HG03354 (cell line): ENCODE results near the gene PAM16.
A peak's percentile ranks its signal among the peaks of the same experiment; 100 is the strongest.

Experiments
- ATAC-seq: cut with Tn5 transposase; IDR thresholded peaks from one replicate; pipeline ENCODE4 v1.9.1; 2021; ENCODE audit warnings: mild to moderate bottlenecking; ENCODE audit not compliant: unreplicated experiment, poor library complexity, severe bottlenecking

The PAM16 gene

GRCh38 chr16:4372578-4373355 is 21.6 kb upstream of the PAM16 start:
- no peak for ATAC-seq

DNA sequence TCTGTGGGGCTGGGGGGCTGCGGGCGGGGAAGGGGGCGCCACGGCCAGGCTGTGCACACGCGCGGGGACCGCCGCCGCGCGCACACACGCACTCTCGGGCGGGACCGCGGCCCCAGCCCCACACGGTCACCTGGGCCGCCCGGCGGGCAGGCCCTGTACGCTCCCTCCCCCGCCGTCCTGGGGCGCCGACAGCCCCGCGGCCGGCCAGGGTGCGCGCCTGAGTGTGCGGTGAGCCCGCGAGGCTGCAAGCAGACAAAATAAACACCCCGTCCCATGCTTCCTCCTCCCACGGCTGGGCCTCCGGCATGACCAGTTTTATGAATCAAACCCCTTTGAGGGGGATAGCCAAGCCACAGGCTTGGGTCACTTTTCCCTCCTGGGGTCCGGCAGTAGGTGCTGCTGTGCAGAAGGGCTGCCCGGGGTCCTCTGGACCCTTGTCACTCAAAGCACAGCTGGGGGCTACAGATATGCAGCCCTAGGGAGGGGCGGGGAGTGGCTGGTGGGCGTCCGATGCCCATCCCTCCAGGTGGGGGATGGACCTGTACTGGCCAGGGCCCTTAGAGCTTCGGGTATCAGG is 21.0 kb upstream of the PAM16 start:
- peak; percentile 45 for ATAC-seq

- peak; percentile 70 for ATAC-seq
Observed at GRCh38 chr16:4371357-4372000, 20.4 kb upstream of the PAM16 start, which contains the start of gene VASN. TSS of gene VASN (plus strand) at chr16:4371848. CDS start at chr16:4380878, 9,030 bp downstream.

DNA sequence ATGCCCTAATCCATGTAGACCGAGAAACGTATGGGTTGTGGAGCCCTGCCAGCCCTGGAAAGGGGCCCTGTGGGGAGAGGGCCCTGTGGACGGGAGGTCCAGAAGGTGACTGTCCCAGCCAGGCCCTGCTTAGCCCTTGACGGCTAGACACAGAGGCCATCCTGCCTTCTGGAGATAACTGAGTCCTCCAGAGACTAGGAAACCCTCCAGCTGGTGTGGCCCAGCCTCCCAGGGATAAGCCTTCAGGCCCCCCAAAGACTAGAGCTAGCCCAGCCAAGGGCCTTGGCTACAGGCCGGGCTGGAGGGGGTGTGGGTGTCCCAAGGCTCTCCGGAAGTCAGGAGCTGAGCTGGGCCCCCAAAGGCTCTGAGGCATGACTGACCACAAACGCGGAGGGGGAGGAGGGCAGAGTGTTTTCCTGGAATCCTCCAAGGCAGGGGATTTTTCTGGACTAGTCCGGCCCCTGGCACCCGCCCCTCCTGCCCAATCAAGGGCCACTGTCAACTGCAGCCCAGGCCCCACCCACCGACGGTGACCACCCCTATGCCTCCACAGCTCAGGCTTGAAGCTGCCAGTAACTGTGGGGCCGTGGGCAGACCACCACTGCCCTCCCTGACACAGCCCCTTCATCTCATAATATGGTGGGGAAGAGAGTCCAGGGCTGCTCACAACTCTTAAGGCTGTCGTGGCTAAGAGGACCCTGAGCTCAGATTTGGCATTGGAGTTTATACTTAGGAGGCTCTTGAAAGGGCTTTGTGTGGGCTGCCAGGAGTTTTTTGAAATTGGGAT is 19.6 kb upstream of the PAM16 start:
- no peak for ATAC-seq

DNA sequence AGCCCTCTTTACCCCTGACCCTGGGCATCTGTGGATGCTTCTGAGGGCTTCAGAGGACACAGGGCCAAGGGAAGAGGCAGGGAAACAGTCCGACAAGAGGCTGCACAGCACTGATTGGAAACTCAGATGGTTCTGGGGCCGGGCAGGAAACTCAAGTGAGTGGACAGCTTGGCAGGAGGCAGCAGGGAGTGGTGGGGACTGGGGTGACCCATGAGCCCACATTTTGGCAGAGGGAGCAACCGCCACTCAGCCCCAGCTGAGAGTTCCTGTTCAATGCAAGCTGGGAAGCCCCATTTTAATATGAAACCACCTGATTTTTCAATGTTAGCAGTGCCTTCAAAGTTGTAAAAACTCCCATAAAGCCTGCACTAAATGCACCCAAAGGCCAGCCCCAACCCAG is 19.0 kb upstream of the PAM16 start:
- ATAC-seq, result no peak

- no peak for ATAC-seq
Observed at GRCh38 chr16:4369007-4369733, 18.0 kb upstream of the PAM16 start.

DNA sequence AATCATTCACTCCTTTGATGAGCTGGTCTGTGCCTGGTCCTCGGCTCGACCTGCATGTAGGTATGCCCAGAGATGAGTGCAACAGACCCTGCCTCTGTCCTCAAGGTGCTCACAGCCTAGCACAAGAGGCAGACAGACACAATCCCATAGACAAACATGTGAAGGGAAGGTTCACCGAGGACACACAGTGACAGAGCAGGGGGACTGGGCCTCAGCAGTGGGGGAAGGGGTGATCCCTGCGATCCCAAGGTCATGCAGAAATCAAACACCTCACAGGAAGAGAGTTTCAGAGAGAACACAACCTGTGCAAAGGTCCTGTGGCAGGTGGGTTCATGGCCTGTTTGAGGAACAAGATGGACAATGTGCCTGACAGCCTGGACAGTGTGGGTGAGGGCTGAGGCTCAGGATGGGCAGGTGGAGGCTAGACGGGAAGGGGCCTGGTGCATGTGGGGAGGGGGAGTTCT is 16.3 kb upstream of the PAM16 start:
- ATAC-seq, result no peak

GRCh38 chr16:4366016-4366415 is 14.9 kb upstream of the PAM16 start:
- ATAC-seq, result no peak

GRCh38 chr16:4365615-4366014 is 14.5 kb upstream of the PAM16 start:
- ATAC-seq, result no peak

DNA sequence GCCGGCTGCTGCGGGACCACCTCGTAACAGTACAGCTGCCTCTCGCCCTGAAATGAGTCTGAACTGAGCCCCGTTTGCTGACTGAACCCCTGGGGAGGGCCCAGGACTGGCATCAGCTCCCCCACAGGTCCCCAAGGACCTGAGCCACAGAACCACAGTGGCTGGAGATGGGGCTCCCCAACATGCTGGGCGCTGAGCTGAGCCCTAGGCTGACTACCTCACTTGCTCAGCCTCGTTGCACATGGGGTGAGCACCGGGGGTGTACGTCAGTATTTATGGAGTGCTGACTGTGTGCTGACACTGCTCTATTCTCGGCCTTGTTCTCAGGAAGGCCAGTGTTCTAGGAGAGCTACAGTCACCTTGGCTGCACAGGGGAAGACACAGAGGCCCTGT is 13.9 kb upstream of the PAM16 start:
- ATAC-seq, result no peak

DNA sequence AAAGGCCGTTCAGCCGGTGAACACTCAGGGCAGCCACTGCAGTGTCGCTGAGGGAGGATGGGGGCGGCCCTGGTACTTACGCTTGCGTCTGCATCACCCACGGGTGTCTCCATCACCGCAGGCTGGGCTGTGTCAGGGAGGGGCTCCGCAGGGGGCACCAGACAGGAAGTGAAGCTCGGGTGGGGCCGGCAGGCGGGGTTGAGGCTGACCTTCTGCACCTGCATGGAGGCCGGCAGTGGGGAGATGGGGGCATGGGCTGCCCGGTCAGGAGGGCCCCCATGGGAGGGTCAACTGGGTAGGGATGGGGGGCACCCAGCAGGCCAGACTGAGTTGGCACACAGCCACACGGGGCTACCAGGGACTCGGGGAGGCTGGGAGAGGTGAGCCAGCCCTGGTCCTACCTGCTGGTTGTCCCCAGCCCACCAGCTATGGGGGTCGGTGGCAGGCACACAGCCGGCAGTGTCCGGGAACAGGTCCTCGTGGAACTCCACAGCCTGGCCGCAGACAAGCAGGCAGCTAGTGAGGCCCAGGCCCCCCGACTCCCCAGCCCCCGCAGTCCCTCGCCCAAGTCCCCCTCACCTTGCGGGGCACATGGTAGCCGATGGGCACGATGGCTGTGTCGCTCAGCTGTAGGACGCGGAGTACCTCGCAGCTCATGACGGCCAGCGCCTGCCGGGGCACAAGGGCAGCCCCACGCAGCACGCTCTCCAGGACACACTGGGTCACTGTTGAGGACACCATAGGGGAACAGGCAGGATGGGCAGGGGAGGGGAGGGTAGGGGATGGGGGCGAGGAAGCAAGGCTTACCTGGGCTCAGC is 13.3 kb upstream of the PAM16 start:
- ATAC-seq, result no peak

DNA sequence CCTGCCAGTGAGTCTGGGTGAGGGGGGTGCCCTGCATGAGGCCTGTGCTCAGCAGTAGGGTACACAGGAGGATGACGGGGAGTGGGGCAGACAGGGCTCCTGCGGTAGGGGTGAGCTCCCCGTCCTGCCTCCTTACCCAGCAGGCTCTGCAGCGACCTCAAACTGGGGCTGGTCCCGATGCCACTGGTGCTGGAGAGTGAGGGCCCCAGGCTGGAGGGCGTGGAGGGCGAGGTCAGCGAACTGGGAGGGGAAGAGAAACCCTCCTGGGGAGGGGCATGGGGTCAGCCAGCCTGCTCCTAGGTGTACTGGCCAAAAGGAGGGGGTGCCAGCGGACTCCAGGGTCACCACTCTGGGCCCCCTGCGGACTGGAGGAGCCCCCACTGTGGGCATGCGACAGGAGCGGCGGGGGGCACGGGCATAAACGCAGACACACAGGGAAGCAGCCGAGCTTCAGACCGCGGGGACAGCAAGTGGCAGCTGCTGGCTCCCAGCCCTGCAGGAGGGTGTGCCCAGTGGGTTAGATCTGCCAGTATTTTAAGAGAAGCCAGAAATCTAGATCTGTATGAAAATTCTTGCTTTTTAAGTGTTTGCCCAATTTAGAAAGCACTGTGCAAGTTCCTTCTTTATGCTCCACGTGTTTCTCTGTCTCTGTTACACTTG is 11.5 kb upstream of the PAM16 start:
- no peak for ATAC-seq

- no peak for ATAC-seq
Observed at GRCh38 chr16:4361944-4362311, 10.8 kb upstream of the PAM16 start.

GRCh38 chr16:4361033-4361943 is 10.2 kb upstream of the PAM16 start:
- no peak for ATAC-seq

DNA sequence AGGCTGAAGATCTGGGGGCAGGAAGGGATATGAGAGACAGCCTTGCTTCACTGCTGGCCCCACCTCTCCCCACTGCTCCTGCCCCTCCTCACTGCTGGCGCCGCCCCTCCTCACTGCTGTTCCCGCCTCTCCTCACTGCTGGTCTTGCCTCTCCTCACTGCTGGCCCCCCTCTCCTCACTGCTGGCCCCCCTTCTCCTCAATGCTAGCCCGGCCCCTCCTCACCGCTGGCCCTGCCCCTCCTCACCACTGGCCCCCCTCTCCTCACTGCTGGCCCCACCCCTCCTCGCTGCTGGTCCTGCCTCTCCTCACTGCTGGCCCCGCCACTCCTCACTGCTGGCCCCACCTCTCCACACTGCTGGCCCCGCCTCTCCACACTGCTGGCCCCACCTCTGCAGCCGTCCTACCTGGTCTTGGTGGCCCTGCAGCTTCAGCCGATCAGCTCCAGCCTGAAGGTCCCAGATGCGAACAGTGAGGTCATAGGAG is 9.5 kb upstream of the PAM16 start:
- no peak for ATAC-seq

DNA sequence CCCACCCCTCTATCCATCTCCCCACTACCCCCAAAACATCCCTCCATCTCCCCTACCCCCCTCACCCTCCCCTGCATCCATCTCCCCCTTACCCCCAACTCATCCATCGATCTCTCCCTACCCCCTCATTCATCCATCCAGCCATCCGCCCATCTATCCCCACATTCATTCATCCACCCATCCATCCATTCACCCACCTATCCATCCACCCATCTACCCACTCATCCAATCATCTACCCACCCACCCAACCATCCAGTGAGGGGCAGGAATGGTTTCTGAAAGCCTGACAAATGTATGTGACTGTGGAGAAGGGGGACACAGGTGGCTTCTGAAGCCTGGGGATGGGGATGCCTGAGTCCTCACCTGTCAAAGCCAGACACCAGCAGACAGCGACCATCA is 8.8 kb upstream of the PAM16 start:
- no peak for ATAC-seq

DNA sequence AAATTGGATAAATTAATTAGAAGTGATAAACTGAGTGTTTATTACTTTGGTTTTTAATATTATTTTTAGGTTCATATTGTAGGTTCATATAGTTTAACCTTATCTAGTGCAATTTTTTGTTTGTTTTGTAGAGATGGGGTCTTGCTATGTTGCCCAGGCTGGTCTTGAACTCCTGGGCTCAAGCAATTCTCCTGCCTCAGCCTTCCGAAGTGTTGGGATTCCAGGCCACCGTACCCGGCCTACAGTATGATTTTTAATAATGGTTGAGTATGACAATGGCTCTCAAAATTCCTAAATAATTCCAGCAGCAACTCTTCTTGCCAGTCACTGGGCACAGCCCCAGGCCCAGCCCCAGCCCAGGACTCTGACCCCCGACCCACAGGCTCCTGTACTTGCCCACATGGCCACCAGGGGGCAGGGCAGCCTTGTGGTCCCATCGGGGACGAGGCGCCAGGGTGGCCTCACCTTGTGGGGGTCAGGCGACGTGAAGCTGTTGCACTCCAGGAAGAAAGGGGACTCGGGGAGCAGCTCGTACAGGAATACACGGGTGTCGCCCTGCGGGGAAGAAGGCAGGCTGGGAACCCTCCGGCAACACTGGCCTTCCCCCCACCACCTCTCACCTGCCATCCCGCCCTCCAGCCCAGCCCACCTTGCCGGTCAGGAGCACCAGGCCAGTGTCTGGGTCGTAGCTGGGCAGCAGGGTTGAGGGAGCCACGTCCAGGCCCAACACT is 7.9 kb upstream of the PAM16 start:
- no peak for ATAC-seq
